ENCODE measurements around the gene SIPA1L3. TPM values are rescaled to one million over a fixed set of nuclear protein-coding genes. Genes with fewer than 3 reads are reported as not detected.

SIPA1L3 gene
- total RNA-seq, 2 experiments from 2014 or later = 15.5 to 17.7 TPM

DNA sequence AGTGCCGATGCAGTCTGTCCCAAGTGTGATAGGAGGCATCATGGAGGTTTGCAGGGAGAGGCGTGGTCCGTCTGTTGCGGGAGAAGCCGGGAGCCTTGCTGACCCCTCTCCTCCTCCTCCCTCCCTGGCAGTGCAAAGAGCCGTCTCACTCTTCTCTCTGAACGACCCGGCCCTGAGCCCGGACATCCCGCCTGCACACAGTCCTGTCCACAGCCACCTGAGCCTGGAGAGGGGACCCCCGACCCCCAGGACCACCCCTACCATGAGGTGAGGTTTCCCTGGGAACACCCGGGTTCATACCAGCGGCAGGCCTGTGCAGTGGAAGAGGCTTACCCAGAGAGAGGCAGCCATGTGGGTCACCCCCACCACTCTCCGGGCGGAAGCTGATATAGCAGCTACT, 294.7 kb downstream of the SIPA1L3 start:
- H3K4me3 Mint-ChIP-seq = no peak overlapping the region
- H3K27ac Mint-ChIP-seq = no peak overlapping the region
- peaks cover 33% of the 10 kb centered on the region for H3K36me3 Mint-ChIP-seq (ENCODE audit: low read depth)
- H3K9me3 ChIP-seq (ENCODE audit: control insufficient read depth in 1 of 2, insufficient read depth in 1 of 2, low read length in 2 of 2) = peaks cover 0 to 7% of the 10 kb centered on the region in 2 experiments
- intact Hi-C loops (cut with DNase I, micrococcal nuclease) = no loop called here
- no peaks in the 10 kb centered on the region for H3K4me1 Mint-ChIP-seq (ENCODE audit: low read depth)
- ChIA-PET POLR2A (no interaction called here), CTCF (no interaction called here)
- no peaks in the 10 kb centered on the region for H3K27me3 Mint-ChIP-seq
- ATAC-seq (ENCODE audit: poor library complexity) (no peak), DNase-seq (no peak)
- no peaks in the 10 kb centered on the region for H3K27me3 ChIP-seq (ENCODE audit: control insufficient read depth in 1 of 2, insufficient read depth in 2 of 2, low read length in 2 of 2)
- no peak overlapping the region for H3K4me3 ChIP-seq (ENCODE audit: low read length)
- H3K4me1 ChIP-seq (ENCODE audit: insufficient read depth, low read length) = no peaks in the 10 kb centered on the region
- no peak overlapping the region for H3K27ac ChIP-seq (ENCODE audit: low read depth in 1 of 2, low read length in 2 of 2)
- TF ChIP-seq, protein P1, sequence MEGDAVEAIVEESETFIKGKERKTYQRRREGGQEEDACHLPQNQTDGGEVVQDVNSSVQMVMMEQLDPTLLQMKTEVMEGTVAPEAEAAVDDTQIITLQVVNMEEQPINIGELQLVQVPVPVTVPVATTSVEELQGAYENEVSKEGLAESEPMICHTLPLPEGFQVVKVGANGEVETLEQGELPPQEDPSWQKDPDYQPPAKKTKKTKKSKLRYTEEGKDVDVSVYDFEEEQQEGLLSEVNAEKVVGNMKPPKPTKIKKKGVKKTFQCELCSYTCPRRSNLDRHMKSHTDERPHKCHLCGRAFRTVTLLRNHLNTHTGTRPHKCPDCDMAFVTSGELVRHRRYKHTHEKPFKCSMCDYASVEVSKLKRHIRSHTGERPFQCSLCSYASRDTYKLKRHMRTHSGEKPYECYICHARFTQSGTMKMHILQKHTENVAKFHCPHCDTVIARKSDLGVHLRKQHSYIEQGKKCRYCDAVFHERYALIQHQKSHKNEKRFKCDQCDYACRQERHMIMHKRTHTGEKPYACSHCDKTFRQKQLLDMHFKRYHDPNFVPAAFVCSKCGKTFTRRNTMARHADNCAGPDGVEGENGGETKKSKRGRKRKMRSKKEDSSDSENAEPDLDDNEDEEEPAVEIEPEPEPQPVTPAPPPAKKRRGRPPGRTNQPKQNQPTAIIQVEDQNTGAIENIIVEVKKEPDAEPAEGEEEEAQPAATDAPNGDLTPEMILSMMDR (IDR thresholded peaks at IDR 0.05) = no peak
- no peaks in the 10 kb centered on the region for H3K9me3 Mint-ChIP-seq
- peaks cover 5% of the 10 kb centered on the region for H3K36me3 ChIP-seq (ENCODE audit: insufficient read depth, low read length)

DNA sequence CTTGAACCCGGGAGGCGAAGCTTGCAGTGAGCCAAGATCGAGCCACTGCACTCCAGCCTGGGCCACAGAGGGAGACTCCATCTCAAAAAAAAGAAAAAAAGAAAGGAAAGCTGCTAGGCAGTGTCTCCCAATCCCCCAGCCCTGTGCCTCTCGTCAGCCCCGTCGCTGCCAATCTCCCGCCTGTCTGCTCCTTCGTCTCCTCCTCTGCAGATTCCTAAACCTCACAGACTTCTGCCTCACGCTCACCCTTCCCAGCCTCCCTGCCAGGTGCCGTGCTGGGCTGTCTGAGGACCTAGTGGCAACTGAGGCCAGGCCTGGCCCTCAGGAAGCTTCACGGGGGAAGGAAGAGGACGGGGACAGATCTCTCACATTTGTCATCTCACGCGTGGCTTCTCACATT, 295.5 kb downstream of the SIPA1L3 start:
- TF ChIP-seq, protein P1 (IDR thresholded peaks at IDR 0.05) = no peak
- Mint-ChIP-seq H3K4me3 (no peak overlapping the region), H3K27me3 (no peaks in the 10 kb centered on the region), H3K27ac (no peak overlapping the region), H3K36me3 (ENCODE audit: low read depth) (peaks cover 33% of the 10 kb centered on the region), H3K4me1 (ENCODE audit: low read depth) (no peaks in the 10 kb centered on the region), H3K9me3 (no peaks in the 10 kb centered on the region)
- H3K36me3 ChIP-seq (ENCODE audit: insufficient read depth, low read length) = peaks cover 6% of the 10 kb centered on the region
- ChIA-PET POLR2A (no interaction called here), CTCF (no interaction called here)
- intact Hi-C loops (cut with DNase I, micrococcal nuclease) = no loop called here
- ATAC-seq (ENCODE audit: poor library complexity) (no peak), DNase-seq (no peak)
- no peaks in the 10 kb centered on the region for H3K4me1 ChIP-seq (ENCODE audit: insufficient read depth, low read length)
- H3K9me3 ChIP-seq (ENCODE audit: control insufficient read depth in 1 of 2, insufficient read depth in 1 of 2, low read length in 2 of 2) = peaks cover 0 to 7% of the 10 kb centered on the region in 2 experiments
- H3K27me3 ChIP-seq (ENCODE audit: control insufficient read depth in 1 of 2, insufficient read depth in 2 of 2, low read length in 2 of 2) = peaks cover 0 to under 1% of the 10 kb centered on the region in 2 experiments
- no peak overlapping the region for H3K4me3 ChIP-seq (ENCODE audit: low read length)
- no peak overlapping the region for H3K27ac ChIP-seq (ENCODE audit: low read depth in 1 of 2, low read length in 2 of 2)

DNA sequence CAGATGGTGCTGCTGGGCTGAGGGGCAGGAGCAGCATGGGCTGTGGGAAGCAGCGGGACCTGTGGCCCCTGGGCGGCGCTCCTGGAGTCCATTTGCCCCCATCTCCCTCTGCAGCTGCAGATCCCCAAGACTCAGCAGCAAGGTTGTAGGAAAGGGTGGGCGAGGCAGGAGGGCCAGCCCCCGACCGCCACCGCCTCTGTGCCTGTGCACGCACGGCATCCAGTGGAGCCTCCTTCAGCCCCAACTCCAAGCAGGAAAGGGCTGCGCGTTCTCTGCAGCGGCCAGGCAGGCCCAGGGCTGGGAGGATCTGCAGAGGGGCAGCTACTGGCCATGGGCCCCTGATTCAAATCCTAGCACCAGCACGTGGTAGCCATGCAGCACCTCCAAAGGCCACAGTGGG, 296.2 kb downstream of the SIPA1L3 start:
- intact Hi-C loops (cut with DNase I, micrococcal nuclease) = no loop called here
- no peak overlapping the region for H3K27ac Mint-ChIP-seq
- peaks cover 4% of the 10 kb centered on the region for H3K27me3 Mint-ChIP-seq
- no peak for DNase-seq
- ChIA-PET CTCF (no interaction called here), POLR2A (no interaction called here)
- Histone ChIP-seq H3K4me1 (ENCODE audit: insufficient read depth, low read length) (no peaks in the 10 kb centered on the region), H3K27ac (ENCODE audit: low read depth in 1 of 2, low read length in 2 of 2) (no peak overlapping the region), H3K27me3 (ENCODE audit: control insufficient read depth in 1 of 2, insufficient read depth in 2 of 2, low read length in 2 of 2) (peaks cover 0 to 3% of the 10 kb centered on the region in 2 experiments), H3K4me3 (ENCODE audit: low read length) (no peak overlapping the region), H3K36me3 (ENCODE audit: insufficient read depth, low read length) (peaks cover 6% of the 10 kb centered on the region), H3K9me3 (ENCODE audit: control insufficient read depth in 1 of 2, insufficient read depth in 1 of 2, low read length in 2 of 2) (peaks cover 0 to 7% of the 10 kb centered on the region in 2 experiments)
- H3K9me3 Mint-ChIP-seq = no peaks in the 10 kb centered on the region
- H3K36me3 Mint-ChIP-seq (ENCODE audit: low read depth) = peaks cover 34% of the 10 kb centered on the region
- no peak for ATAC-seq (ENCODE audit: poor library complexity)
- TF ChIP-seq, protein P1 (IDR thresholded peaks at IDR 0.05) = no peak
- no peak overlapping the region for H3K4me3 Mint-ChIP-seq
- H3K4me1 Mint-ChIP-seq (ENCODE audit: low read depth) = no peaks in the 10 kb centered on the region
